Uterus (tissue), 4 donors: ENCODE measurements around the gene KCNMB2. TPM values are rescaled to one million over a fixed set of nuclear protein-coding genes. Genes with fewer than 3 reads are reported as not detected.

Source experiments
- DNase-seq, 2 donors: peaks; one replicate each; pipeline ENCODE4 v3.0.0-alpha.2; 2019 to 2020
- H3K27ac ChIP-seq, 2 donors: fragments of 200-600 bp; sonication (generic); 1 replicate in 1 of 2; 2 replicates in 1 of 2; pipeline ENCODE4 v1.5.1; 2016 to 2018
- H3K27me3 ChIP-seq, 2 donors: fragments of 200-600 bp; sonication (generic); one replicate each; pipeline ENCODE4 v1.5.1; 2018 to 2019; ENCODE audit warnings: control low read depth in 1 of 2
- H3K36me3 ChIP-seq, 2 donors: fragments of 200-600 bp; sonication (generic); one replicate each; pipeline ENCODE4 v1.5.1; 2019; ENCODE audit warnings: control low read depth in 1 of 2
- H3K4me1 ChIP-seq, 2 donors: fragments of 200-600 bp; sonication (generic); one replicate each; pipeline ENCODE4 v1.5.1; 2018 to 2019; ENCODE audit warnings: control low read depth in 1 of 2
- H3K4me3 ChIP-seq, 2 donors: fragments of 200-600 bp; sonication (generic); 1 replicate in 1 of 2; 2 replicates in 1 of 2; pipeline ENCODE4 v1.5.1; 2018 to 2019; ENCODE audit warnings: mild to moderate bottlenecking in 1 of 2
- H3K9me3 ChIP-seq, 2 donors: fragments of 200-600 bp; sonication (generic); one replicate each; pipeline ENCODE4 v1.5.1; 2019; ENCODE audit warnings: control low read depth in 1 of 2
- CTCF ChIP-seq, 4 experiments: fragments of 200-600 bp in 2 of 4; fragments of 450-650 bp in 2 of 4; sonication (generic) in 2 of 4; IDR thresholded peaks; one replicate each; pipeline ENCODE4 v1.5.1; 2016 to 2019; ENCODE audit warnings: antibody characterized with exemption in 4 of 4, mild to moderate bottlenecking in 2 of 4, moderate library complexity in 1 of 4
- POLR2A ChIP-seq, 2 donors: fragments of 450-650 bp; IDR thresholded peaks; one replicate each; pipeline ENCODE4 v1.6.1; 2016; ENCODE audit warnings: antibody characterized with exemption in 2 of 2, mild to moderate bottlenecking in 1 of 2, moderate library complexity in 1 of 2
- intact Hi-C: fragments of 100-400 bp; cut with DNase I; formaldehyde crosslinking; loops from one replicate; pipeline ENCODE4 v1.15.1; 2023; ENCODE audit warnings: low total_unique reads
- total RNA-seq, 4 donors: library from RNA; depleted of rRNA in 3 of 4; stranded (reverse); fragments of >200 nt in 3 of 4; gene quantifications; one replicate each; pipeline versions ENCODE4 v1.1.0 to v1.2.4, GENCODE V29; 2014 to 2023
- donor health status: DM: yes; HTN: yes; CAD: no.

KCNMB2 gene
- total RNA-seq, 4 donors from 2014 or later: 0.29 to 12.7 (median 1.4) TPM

- TF ChIP-seq POLR2A (IDR thresholded peaks at IDR 0.05) (no peak), CTCF (IDR thresholded peaks at IDR 0.05) (no peak)
- Histone ChIP-seq H3K4me1 (peaks cover 0 to 3% of the 10 kb centered on the region in 2 donors), H3K36me3 (no peaks in the 10 kb centered on the region), H3K4me3 (no peak overlapping the region), H3K27ac (peak overlapping the region; percentile 59 to 83), H3K9me3 (no peaks in the 10 kb centered on the region), H3K27me3 (no peaks in the 10 kb centered on the region)
- intact Hi-C loops: no loop called here
- DNase-seq: no peak
Measured at GRCh38 chr3:178822722-178823121, 286.5 kb downstream of the KCNMB2 start.

- H3K4me1 ChIP-seq: peaks cover 0 to 3% of the 10 kb centered on the region in 2 donors
- no peaks in the 10 kb centered on the region for H3K9me3 ChIP-seq
- H3K27ac ChIP-seq: peak overlapping the region; percentile 59 to 83
- H3K36me3 ChIP-seq: no peaks in the 10 kb centered on the region
- no peaks in the 10 kb centered on the region for H3K27me3 ChIP-seq
- H3K4me3 ChIP-seq: no peak overlapping the region
- intact Hi-C loops: no loop called here
- TF ChIP-seq POLR2A (IDR thresholded peaks at IDR 0.05) (no peak), CTCF (IDR thresholded peaks at IDR 0.05) (no peak)
- DNase-seq: no peak
Measured at GRCh38 chr3:178823150-178823549, 286.9 kb downstream of the KCNMB2 start.

GRCh38 chr3:178823591-178824246 lies 287.5 kb downstream of the KCNMB2 start:
- Histone ChIP-seq H3K4me3 (no peak overlapping the region), H3K4me1 (peaks cover 0 to 3% of the 10 kb centered on the region in 2 donors), H3K9me3 (no peaks in the 10 kb centered on the region), H3K27me3 (no peaks in the 10 kb centered on the region), H3K27ac (peak overlapping the region; percentile 59 to 83), H3K36me3 (no peaks in the 10 kb centered on the region)
- intact Hi-C loops: no loop called here
- TF ChIP-seq CTCF (IDR thresholded peaks at IDR 0.05) (no peak), POLR2A (IDR thresholded peaks at IDR 0.05) (no peak)
- DNase-seq: peak in 1 of 2 donors; percentile 18

GRCh38 chr3:178826435-178827123 lies 290.3 kb downstream of the KCNMB2 start:
- no peak for DNase-seq
- TF ChIP-seq CTCF (IDR thresholded peaks at IDR 0.05) (no peak), POLR2A (IDR thresholded peaks at IDR 0.05) (no peak)
- Histone ChIP-seq H3K4me3 (no peak overlapping the region), H3K27me3 (no peaks in the 10 kb centered on the region), H3K36me3 (no peaks in the 10 kb centered on the region), H3K4me1 (peaks cover 0 to 3% of the 10 kb centered on the region in 2 donors), H3K27ac (no peak overlapping the region), H3K9me3 (no peaks in the 10 kb centered on the region)
- intact Hi-C loops: no loop called here

- Histone ChIP-seq H3K4me3 (no peak overlapping the region), H3K27me3 (no peaks in the 10 kb centered on the region), H3K27ac (no peak overlapping the region), H3K36me3 (no peaks in the 10 kb centered on the region), H3K9me3 (no peaks in the 10 kb centered on the region), H3K4me1 (peaks cover 0 to 3% of the 10 kb centered on the region in 2 donors)
- TF ChIP-seq POLR2A (IDR thresholded peaks at IDR 0.05) (no peak), CTCF (IDR thresholded peaks at IDR 0.05) (no peak)
- no peak for DNase-seq
- intact Hi-C loops: no loop called here
Measured at GRCh38 chr3:178827285-178827856, 291.1 kb downstream of the KCNMB2 start.
